Left hindlimb (tissue), 1 donor: ENCODE data around the gene FPGT.
"Not testable (repeated sequence)": the region's sequence is repeated elsewhere in the genome, so short reads cannot be mapped to it uniquely, and the experiment has no call there.

ENCODE experiments used
- DNase-seq: peaks from one replicate; pipeline ENCODE4 v3.0.0-alpha.2; 2018

FPGT gene

GRCh38 chr1:74197657-74198552, at the start of gene FPGT, which contains the start of gene LRRIQ3:
Gene FPGT (plus strand): TSS chr1:74198242. CDS start chr1:74198279, 37 bp downstream.
Gene LRRIQ3 (minus strand): TSS chr1:74198176. CDS start chr1:74183684, 14,492 bp downstream.
- peak; percentile 98 for DNase-seq

DNA sequence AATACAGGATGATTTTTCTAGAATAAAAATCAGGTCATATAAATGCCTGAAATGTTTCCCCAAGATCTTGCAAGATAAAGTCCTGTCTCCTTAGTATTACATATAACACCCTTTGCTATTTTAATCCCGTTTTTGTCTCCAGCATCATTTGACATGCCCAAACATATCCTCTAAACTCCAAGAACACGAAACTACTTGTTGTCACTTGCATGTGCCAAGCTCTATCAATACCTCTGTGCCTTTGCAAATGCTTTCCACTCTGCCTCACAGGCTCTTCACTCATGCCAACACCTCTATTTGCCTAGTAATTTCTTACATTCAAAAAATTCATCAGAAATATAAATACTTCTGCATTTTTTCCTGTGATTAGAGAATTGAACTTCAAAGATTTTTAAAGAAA, 38.0 kb upstream of the FPGT start:
- DNase-seq = no peak

DNA sequence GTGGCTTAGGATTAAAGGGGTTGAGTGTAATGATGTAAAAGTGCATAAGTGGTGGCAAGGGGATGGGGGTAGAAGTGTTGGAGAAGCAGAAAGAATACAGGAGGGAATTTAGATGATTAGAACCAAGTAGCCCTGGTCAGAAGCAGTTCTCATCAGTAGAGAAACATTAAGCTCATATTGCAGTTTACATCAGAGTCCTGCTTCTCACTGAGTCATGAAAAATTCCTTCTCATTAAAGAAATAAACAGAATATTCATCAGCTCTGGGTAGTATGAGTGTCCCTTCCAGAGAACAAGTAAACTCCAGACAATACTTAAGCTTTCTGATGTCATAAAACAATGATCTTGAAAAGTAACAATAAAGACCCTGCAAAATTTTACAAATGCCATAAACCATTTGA, 36.5 kb upstream of the FPGT start:
- no peak for DNase-seq

DNA sequence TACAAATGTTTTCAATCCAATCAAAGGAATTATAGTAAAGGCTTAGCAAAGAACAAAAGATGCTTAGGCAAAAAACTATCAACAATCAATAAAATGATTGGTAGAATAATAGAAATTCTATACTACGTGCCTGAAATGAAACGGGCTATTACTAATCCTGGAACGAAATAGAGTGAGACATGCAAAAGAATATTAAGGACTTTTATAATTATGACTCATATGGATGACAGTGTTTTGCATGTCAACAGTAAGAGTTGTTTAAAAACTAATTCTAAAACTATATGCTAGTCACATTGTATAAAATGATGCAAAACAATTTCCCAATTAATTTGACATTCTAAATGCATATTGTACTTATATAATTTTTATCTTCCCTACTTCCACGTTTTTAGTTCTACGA, 35.7 kb upstream of the FPGT start:
- DNase-seq = no peak

DNA sequence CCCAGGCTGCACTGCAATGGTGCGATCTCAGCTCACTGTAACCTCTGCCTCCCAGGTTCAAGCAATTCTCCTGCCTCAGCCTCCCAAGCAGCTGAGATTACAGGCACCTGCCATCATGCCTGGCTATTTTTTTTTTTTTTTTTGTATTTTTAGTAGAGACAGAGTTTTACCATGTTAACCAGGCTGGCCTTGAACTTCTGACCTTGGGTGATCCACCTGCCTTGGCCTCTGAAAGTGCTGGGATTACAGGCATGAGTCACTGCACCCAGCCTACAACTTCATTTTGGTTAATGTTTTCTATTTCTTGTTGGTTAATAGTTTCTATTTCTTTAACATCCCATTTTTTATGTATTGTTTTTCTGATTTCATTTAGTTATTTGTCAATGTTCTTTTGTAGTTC, 23.6 kb upstream of the FPGT start:
- not testable (repeated sequence) for DNase-seq

DNA sequence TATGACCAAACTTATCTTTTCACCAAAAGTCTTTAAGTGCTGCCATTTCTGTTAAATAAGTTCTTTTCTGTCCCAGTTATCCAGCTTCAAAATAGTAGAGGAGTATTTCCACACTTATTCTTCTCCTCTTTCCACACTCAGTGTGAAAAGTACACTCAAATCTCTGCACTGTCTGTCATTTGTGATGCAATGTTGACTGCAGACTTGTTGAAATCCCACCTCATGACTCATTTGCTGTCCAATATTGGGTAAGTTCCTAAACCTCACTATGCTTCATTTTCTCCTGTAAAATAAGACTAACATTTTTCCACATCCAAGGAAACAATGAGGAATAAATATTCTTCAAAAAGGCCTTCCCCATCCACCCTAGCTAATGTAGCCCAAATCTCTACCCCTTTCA, 17.6 kb upstream of the FPGT start:
- no peak for DNase-seq

DNA sequence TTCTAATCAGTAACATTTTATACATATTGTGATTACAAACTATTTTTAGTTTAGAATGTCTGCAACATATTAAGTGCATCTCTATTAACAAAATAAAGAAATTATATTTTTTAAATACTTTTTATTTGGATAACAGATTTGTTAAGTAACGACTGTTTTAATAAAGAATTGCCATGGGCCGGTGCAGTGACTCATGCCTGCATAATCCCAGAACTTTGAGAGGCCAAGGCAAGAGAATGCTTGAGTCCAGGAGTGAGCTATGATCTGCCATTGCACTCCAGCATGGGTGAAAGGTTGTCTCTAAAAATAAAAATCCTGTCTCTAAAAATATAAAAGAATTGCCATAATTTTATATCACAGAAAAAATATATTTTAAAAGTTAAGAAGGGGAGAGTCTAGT, 4.1 kb upstream of the FPGT start:
- no peak for DNase-seq

GRCh38 chr1:74195339-74195738, 2.7 kb upstream of the FPGT start:
- no peak for DNase-seq

- no peak for DNase-seq
Observed at GRCh38 chr1:74197255-74197654, 787 bp upstream of the FPGT start.

GRCh38 chr1:74199504-74199903, 1.5 kb downstream of the FPGT start:
- no peak for DNase-seq

DNA sequence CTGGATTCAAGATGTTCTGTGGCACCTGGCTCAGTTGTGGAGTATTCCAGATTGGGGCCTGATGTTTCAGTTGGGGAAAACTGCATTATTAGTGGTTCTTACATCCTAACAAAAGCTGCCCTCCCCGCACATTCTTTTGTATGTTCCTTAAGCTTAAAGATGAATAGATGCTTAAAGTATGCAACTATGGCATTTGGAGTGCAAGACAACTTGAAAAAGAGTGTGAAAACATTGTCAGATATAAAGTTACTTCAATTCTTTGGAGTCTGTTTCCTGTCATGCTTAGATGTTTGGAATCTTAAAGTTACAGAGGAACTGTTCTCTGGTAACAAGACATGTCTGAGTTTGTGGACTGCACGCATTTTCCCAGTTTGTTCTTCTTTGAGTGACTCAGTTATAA, 7.2 kb downstream of the FPGT start:
- no peak for DNase-seq

DNA sequence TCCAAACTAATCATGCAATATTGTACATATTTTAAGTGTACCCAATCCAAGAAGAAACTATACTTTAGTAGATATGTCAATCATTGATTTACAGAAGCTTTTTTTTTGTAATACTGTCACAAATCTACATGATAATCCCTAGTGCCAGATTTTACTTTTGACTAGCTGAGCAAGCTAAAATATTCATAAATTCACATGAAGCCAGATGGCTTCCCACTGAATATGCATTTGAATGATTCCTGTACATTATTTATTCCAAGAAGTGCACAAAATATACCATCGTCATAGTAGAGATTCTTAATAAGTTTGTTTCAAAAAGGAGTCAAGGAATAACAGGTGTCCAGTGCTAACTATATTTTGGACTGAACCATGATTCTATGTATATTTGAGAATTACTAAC, 17.2 kb downstream of the FPGT start:
- DNase-seq = no peak

DNA sequence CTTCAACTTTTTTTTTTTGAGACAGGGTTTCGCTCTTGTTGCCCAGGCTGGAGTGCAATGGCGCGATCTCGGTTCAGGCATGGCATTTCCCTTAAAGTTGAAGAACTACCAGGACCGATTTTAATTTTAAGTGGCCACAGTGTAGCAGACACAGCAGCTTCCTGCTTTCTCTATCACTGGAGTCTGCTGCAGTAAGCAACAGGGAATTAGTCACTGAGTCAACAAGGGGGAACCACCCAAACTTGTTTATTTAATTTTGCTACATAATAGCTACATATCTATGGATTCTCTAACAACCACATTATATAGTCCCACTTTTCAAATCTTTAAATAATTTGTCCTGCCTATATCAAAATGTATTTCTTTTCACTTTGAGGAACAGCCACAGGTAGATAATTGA, 24.7 kb downstream of the FPGT start:
- no peak for DNase-seq

GRCh38 chr1:74223453-74223852, 25.4 kb downstream of the FPGT start:
- DNase-seq = no peak

DNA sequence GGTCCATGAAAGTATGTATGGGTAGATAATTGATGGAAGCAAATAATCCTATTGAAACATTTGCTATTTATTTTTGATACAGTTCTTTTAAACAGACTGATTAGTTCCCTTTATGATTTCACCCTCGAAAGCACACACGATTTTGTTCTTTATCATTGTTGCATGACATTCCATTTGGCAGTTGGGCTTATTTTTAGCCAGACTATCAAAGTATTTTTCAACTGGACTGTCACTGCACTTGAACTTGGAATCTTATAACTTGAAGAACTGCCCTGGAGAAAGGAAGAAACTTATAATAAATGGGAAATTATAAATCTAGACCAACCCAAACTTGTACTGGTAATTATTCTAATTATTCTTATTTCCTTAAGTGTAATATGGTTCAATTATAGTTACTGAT, 37.1 kb downstream of the FPGT start, which contains the start of gene TNNI3K:
Gene TNNI3K, plus strand, starts transcription at position 235 of the 400 bp plus-strand sequence. Its CDS starts 65 bp downstream, at position 300.
- DNase-seq = no peak

GRCh38 chr1:74236440-74236839, 38.4 kb downstream of the FPGT start:
- DNase-seq = no peak

GRCh38 chr1:74237035-74237434, 39.0 kb downstream of the FPGT start:
- DNase-seq = no peak

DNA sequence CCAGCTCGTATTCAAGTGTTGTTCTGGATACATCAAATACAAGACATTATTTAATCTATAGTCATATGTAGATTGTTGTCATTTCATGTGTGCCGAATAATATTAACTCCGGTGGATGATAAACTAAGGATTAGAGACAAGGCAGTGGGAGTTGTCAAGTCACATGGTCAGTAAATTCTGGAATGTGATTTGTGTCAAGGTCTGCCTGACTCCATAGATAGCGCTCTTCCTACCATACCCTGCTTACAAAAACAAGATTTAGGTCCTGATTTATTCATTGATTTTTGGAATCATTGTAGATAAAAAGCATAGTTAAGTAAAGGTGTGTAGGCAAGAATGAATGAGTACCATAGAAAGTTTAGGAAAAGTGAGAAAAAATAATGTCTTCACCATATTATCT, 39.7 kb downstream of the FPGT start:
- no peak for DNase-seq

- no peak for DNase-seq
Observed at GRCh38 chr1:74245168-74245772, 47.2 kb downstream of the FPGT start.

DNA sequence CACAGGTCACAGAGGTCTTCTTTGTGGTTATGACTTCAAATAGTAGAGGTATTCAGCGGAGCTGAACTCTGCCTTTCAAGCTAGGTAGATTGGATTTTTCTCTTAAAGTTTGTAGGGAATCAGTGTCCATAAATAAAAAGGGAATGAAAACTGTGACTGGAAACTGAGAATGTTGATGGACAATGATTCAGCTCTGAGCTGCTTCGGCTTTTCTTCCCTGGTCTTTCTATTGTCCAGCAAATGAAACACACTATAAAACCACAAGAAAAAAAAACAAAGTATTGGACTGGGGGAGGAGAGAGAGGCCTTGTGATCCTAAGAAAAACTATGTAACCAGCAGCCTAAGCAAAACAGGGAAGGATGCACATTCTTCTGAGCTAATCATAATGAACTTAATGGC, 48.3 kb downstream of the FPGT start:
- DNase-seq = no peak

- DNase-seq = no peak
Observed at GRCh38 chr1:74247881-74248528, 50.0 kb downstream of the FPGT start.

- DNase-seq = not testable (repeated sequence)
Observed at GRCh38 chr1:74253243-74253824, 55.3 kb downstream of the FPGT start.
